ENCODE measurements around the gene EPHX1. TPM values are rescaled to one million over a fixed set of nuclear protein-coding genes. Genes with fewer than 3 reads are reported as not detected.

The EPHX1 gene
- total RNA-seq, 6 donors from 2014 or later, result 82.8 to 205 (median 141) TPM

GRCh38 chr1:225771661-225772322 lies 38.1 kb upstream of the EPHX1 start:
- no peak for ATAC-seq (ENCODE audit: low FRiP score in 2 of 2)
- Histone ChIP-seq H3K4me3 (no peak overlapping the region), H3K4me1 (peaks cover 24 to 47% (median 31%) of the 10 kb centered on the region in 4 donors), H3K27ac (peak overlapping the region; percentile 53 to 77 (median 65)), H3K27me3 (no peaks in the 10 kb centered on the region), H3K9me3 (no peaks in the 10 kb centered on the region), H3K36me3 (no peaks in the 10 kb centered on the region)
- no peak for DNase-seq
- TF ChIP-seq EP300 (IDR thresholded peaks at IDR 0.05) (peak in 1 of 4 donors; percentile 12), POLR2AphosphoS5 (IDR thresholded peaks at IDR 0.05) (no peak), CTCF (IDR thresholded peaks at IDR 0.05) (no peak), POLR2A (IDR thresholded peaks at IDR 0.05) (no peak)
- 30 to 48% methylated on average over 2 to 4 of the region's 4 CpGs for WGBS, 2 donors

DNA sequence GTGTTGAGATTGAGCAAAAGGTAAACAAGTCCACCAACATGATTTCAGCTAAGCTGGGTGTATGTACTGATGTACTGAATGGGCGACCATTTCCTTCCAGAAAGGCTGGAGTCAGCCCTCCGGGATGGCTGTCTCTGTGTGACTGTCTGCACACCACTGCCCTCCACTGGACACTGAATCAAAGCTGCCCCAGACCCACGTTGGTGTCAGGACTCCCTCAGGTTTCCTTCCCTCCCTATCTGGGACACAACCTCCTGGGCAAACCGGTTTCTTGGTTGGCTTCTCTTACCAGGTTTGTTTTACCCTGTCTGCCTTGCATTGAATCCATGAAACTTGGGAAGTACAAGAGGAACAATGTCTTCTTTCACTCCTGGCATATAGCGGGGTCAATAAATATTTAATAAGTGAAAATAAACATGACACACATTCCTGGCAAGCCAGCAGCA lies 37.6 kb upstream of the EPHX1 start:
- H3K4me1 ChIP-seq, result peaks cover 28 to 45% (median 35%) of the 10 kb centered on the region in 4 donors
- no peaks in the 10 kb centered on the region for H3K9me3 ChIP-seq
- H3K27ac ChIP-seq, result peak overlapping the region; percentile 53 to 77 (median 65)
- WGBS, 2 donors, result 6 to 18% methylated on average over 5 of the region's 5 CpGs
- ATAC-seq (ENCODE audit: low FRiP score in 2 of 2) (peak; percentile 93 to 95), DNase-seq (peak in 1 of 2 donors; percentile 93)
- TF ChIP-seq POLR2A (IDR thresholded peaks at IDR 0.05) (no peak), POLR2AphosphoS5 (IDR thresholded peaks at IDR 0.05) (no peak), EP300 (IDR thresholded peaks at IDR 0.05) (no peak), CTCF (IDR thresholded peaks at IDR 0.05) (peak; percentile 74 to 92 (median 84))
- no peaks in the 10 kb centered on the region for H3K36me3 ChIP-seq
- no peak overlapping the region for H3K4me3 ChIP-seq
- no peaks in the 10 kb centered on the region for H3K27me3 ChIP-seq

DNA sequence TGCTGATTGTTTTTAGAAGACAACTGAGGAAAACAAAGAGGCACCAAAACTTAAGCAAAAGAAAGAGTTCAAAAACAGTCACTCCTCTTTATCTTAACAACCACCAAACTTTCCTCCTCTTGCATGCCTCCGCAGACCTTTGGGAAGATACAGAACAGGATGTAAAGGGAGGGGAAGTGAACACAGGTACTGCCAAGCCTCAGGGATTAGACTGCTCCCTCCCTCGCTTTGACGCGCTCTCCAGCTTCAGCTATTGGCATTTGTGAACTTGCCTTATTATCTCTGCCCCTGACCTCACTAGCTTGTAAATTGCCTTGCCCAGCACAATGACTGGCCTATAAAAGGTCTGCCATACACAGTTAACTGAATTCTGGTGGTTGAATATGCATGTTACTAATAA lies 37.1 kb upstream of the EPHX1 start:
- H3K9me3 ChIP-seq, result no peaks in the 10 kb centered on the region
- H3K27me3 ChIP-seq, result no peaks in the 10 kb centered on the region
- WGBS, 2 donors, result 61 to 62% methylated on average over 4 of the region's 4 CpGs
- H3K36me3 ChIP-seq, result no peaks in the 10 kb centered on the region
- DNase-seq (no peak), ATAC-seq (ENCODE audit: low FRiP score in 2 of 2) (no peak)
- TF ChIP-seq POLR2AphosphoS5 (IDR thresholded peaks at IDR 0.05), result no peak
- TF ChIP-seq POLR2A (IDR thresholded peaks at IDR 0.05), result no peak
- no peak for TF ChIP-seq EP300 (IDR thresholded peaks at IDR 0.05)
- TF ChIP-seq CTCF (IDR thresholded peaks at IDR 0.05), result no peak
- H3K27ac ChIP-seq, result peak overlapping the region; percentile 53 to 77 (median 65)
- H3K4me3 ChIP-seq, result no peak overlapping the region
- peaks cover 27 to 40% (median 34%) of the 10 kb centered on the region in 4 donors for H3K4me1 ChIP-seq

DNA sequence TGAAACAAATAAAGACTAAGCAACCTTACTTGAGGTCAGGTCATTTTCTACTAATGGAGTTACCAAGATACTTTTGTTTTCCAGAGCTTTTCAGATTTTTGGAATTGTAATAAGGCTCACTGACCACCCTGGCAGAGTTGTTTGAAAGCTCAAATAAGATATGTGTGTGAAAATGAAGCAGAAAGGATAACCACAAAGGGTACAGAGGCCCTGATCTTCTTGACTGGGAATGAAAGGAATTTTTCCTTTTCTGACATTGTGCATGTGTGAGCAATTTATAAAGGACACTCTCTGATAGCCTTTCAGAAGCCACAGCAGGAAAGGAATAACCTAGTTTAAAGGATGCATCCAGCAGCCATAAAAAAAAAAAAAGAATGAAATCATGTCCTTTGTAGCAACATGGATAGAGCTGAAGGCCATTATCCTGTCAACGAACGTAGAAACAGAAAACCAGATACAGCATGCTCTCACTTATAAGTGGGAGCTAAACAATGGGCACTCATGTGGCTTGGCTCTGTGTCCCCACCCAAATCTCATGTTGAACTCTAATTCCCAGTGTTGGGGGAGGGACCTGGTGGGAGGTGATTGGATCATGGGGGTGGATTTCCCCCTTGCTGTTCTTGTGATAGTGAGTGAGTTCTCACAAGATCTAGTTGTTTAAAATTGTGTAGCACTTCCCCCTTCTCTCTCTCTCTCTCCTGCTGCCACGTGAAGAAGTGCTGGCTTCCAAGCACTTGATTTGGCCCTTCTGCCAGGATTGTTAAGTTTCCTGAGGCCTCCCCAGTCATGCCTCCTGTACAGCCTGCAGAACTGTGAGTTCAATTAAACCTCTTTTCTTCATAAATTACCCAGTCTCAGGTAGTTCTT lies 35.4 kb upstream of the EPHX1 start:
- DNase-seq, result no peak
- 49 to 51% methylated on average over 3 of the region's 3 CpGs for WGBS, 2 donors
- ATAC-seq (ENCODE audit: low FRiP score in 2 of 2), result no peak
- H3K36me3 ChIP-seq, result no peaks in the 10 kb centered on the region
- TF ChIP-seq CTCF (IDR thresholded peaks at IDR 0.05), result no peak
- no peak for TF ChIP-seq EP300 (IDR thresholded peaks at IDR 0.05)
- no peaks in the 10 kb centered on the region for H3K27me3 ChIP-seq
- no peaks in the 10 kb centered on the region for H3K9me3 ChIP-seq
- peaks cover 32 to 42% (median 38%) of the 10 kb centered on the region in 4 donors for H3K4me1 ChIP-seq
- no peak overlapping the region for H3K4me3 ChIP-seq
- H3K27ac ChIP-seq, result no peak overlapping the region

Measured in upper lobe of left lung (tissue), 6 donors.